ENCODE data around the gene ANO2.

Gene ANO2

GRCh38 chr12:5964913-5965900 is 20.1 kb upstream of the ANO2 start:
- DNase-seq: no peak

DNA sequence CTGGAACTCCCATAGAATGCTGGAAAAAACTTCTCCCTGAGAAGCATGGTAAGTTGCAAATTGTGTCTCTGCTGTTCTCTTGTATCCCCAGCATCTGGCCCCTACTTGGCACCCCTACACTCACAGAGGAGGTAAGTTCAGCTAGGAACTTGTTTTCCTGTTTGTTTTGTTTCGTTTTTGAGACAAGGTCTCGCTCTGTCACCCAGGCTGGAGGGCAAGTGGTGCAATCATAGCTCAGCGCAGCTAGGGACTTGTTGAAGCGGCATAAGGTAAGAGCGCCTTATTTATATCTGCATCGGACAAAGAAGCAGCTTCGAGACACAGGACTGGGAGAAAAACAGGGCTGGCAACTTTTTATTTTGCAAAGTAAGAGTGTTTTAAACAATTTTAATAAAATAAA is 18.5 kb upstream of the ANO2 start:
- DNase-seq: no peak

DNA sequence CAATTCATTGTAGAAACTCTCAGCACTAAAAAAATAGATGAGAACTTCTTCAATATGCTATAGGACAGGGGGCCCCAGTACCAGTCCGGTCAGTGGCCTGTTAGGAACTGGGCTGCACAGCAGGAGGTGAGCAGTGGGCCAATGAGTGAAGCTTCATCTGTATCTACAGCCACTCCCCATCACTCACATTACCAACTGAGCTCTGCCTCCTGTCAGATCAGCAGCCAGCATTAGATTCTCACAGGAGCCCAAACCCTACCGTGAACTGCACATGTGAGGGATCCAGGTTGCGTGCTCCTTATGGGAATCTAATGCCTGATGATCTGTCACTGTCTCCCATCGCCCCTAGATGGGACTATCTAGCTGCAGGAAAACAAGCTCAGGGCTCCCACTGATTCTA is 15.7 kb upstream of the ANO2 start:
- no peak for DNase-seq

- DNase-seq: no peak
Measured at GRCh38 chr12:5956987-5957386, 11.9 kb upstream of the ANO2 start.

GRCh38 chr12:5954661-5955060 is 9.6 kb upstream of the ANO2 start:
- no peak for DNase-seq

DNA sequence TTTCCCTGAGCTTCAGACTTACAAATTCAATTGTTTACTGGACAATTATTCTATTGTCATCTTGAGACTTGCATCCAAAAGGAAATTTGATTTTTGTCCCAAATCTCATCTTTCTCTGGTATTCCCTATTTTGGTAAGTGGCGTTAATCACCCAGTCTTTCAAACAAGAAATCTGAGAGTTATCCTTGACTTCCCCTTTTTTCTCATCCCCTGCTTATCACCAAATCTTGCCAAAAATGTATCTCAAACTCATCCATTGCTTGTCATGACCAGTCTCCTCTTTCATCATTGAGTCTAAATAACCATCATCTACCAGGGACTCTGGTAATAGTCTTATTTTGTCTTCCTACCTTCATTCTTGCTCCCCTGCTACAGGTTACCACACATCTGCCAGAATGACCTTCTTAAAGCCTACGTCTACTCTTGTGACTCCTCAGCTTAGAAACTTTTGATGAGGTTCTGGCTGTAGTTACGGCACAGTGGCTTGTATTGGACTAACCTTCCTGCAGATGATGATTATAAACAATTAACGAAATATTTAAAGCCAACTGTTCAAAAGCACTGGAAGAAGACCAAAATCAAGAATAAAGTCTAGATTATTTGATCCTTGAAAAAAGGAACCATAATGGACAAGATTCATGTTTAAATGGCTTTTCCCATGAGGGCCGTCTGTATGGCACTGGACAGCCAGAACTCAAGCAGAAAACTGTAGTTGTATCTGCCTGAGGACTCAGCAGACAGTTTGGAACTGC is 9.0 kb upstream of the ANO2 start:
- no peak for DNase-seq

DNA sequence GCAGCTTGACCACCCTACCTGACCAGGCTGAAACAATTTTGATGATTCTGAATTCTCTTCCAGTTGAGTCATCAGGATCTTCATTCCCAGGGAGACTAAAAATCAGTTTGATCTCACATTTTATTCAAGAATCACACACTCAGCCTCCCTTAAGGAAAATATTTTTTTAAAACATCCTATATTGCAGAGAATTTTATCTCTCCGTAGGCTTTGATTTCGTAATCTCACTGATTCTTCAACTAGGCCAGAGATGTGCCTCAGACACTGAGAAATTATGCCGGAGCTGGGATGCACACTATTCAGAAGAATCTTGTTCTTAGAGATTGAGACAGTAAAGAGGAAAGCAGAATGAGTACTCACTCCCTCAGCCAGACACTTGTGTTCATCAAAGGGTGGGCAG is 7.0 kb upstream of the ANO2 start:
- no peak for DNase-seq

GRCh38 chr12:5948696-5949095 is 3.6 kb upstream of the ANO2 start:
- DNase-seq: no peak

DNA sequence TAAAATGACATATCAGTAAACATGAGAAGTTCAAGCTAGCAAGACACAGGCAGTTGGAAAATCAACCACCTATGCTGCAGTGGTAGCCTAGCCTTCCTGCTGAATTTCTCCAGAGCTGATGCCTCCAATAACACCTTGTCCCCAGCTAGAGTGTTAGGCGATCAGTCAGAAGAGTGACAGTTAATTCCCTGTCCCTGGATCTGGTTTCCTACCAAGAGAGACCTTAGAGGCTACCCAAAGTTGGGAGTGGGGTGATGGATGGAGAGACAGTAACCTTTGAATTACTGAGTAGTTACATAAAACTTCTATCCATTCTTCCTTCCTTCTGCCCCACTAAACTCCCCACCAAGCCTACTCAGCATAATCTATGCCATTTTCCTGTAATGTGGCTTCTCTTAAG is 1.9 kb upstream of the ANO2 start:
- DNase-seq: no peak

DNA sequence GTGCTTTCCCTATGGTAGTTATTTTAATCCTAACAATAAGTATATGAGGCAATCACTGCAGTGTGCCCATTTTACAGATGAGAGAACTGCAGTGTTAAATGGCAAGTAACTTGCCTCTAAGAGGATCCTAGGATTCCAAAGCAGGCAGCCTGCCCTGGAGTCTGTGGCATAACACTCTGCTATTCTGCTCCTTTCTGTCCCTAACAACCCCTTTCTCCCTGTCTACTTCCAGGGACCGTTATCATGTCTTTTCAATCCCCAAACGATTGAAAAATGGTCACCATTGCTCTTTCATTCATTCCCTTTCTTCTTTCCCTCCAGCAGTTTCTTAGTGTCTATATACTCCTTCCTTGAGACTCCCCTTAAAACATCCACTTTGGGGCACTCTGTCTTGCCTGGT is 1.3 kb upstream of the ANO2 start:
- DNase-seq: no peak

GRCh38 chr12:5944688-5945070 is 380 bp downstream of the ANO2 start:
- DNase-seq: no peak

GRCh38 chr12:5944053-5944452 is 1.0 kb downstream of the ANO2 start:
- no peak for DNase-seq

- no peak for DNase-seq
Measured at GRCh38 chr12:5941907-5942306, 3.2 kb downstream of the ANO2 start.

- no peak for DNase-seq
Measured at GRCh38 chr12:5927732-5928516, 17.1 kb downstream of the ANO2 start.

- DNase-seq: no peak
Measured at GRCh38 chr12:5925646-5926045, 19.4 kb downstream of the ANO2 start.

GRCh38 chr12:5924342-5924741 is 20.7 kb downstream of the ANO2 start:
- DNase-seq: no peak

DNA sequence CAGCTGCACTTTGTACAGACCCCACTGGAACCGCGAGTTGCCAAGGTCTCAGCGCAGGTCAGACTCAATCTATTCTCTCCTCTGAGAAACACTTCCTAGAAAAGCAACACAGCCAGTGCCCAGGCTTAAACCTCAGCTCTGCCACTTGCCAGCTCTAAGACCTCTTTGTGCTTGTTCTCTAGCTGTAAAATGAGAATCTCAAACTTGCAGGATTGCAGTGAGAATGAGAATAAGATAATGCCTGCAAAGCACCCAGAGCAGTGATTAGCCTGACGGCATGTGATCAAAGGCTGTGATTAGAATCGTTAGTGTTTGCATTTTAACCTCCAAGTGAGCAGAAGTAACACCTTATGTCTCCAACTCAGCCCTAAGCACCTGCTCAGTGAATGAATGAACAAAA is 21.3 kb downstream of the ANO2 start:
- DNase-seq: no peak

GRCh38 chr12:5923043-5923605 is 21.9 kb downstream of the ANO2 start:
- no peak for DNase-seq

GRCh38 chr12:5921966-5922899 is 22.8 kb downstream of the ANO2 start:
- DNase-seq: no peak

DNA sequence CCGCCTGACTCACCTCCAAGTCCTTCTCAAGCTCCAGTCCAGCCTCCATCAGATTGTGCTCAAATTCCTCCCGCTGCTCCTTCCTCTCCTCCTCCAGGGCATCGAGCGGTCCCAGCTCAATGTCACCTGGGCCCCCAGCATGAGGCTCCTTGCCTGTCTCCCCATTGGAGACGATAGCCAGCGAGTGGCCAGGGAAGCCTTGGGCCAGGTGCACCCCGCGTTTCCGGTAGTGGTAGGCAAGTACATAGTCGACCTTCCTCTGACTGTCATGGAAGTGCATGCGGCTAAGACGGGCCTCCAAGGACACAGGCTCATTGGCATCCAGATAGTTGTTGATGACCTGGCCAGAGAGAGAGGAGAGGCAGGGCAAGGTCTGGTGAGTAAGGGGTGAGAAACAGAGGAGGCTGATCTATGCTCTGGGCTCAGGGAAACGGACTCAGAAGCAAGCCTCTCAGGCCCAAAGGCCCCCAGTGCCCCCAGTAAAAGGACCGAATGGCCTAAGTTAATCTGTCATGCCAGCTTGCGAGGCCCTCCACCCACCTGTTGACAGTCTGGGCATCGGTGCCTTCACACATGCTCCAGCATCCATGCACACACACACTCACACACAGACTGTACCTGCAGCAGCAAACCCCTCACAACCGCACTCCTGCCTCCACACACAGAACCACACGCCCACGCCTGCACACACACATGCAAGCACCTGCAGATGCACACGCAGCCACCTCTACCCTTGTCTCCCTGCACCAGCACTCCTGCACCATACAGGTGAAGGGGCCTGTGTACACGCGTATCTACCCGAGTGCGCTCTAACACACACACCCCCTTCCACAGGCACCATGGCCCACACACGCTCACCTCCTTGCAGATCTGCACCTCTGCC is 23.8 kb downstream of the ANO2 start:
- DNase-seq: no peak

DNA sequence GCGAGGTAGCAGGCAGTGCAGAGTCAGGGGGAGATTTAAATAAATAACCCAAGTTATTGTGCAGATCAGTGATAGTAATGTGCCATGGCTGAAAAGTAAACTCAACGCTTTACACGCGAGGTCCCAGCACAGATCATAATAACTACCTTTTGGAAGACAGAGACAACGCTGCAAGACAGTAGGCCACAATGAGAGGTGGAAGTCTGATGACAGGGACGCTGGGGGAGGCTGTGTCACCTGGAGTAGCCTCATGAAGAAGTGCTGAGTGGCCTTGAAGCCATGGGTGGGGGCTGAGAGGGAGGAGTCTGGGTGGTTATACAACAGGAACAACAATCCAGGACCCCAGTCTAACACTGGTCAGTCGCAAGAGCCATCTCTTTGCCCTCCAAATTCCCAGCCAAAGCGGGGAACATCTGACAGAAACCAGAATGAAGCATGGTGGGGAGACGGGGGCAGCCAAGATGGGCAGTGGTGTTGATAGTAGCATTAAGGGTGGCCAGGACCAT is 28.2 kb downstream of the ANO2 start:
- DNase-seq: no peak

All from activated naive CD4-positive, alpha-beta T cell (primary cell).